KMS-11 (cell line): ENCODE data around the gene FBXO5.
A peak's percentile ranks its signal among the peaks of the same experiment; 100 is the strongest.
"Not testable (repeated sequence)": the region's sequence is repeated elsewhere in the genome, so short reads cannot be mapped to it uniquely, and the experiment has no call there.

Experiments
- H2AFZ ChIP-seq: fragments of 200-600 bp; sonication (generic); 2 replicates; pipeline ENCODE4 v1.6.1; 2016; ENCODE audit warnings: antibody characterized with exemption, mixed run types, low read depth
- H3K27ac ChIP-seq: fragments of 200-600 bp; sonication (generic); 2 replicates; pipeline ENCODE4 v1.6.1; 2016; ENCODE audit warnings: mild to moderate bottlenecking, mixed run types
- H3K27me3 ChIP-seq: fragments of 200-600 bp; sonication (generic); 2 replicates; pipeline ENCODE4 v1.6.1; 2017; ENCODE audit warnings: mild to moderate bottlenecking, low read depth, mixed run types, moderate library complexity; ENCODE audit not compliant: insufficient read depth
- H3K36me3 ChIP-seq: fragments of 200-600 bp; sonication (generic); 2 replicates; pipeline ENCODE4 v1.6.1; 2017; ENCODE audit warnings: mild to moderate bottlenecking, mixed run types; ENCODE audit not compliant: insufficient read depth
- H3K4me1 ChIP-seq: fragments of 200-600 bp; sonication (generic); 2 replicates; pipeline ENCODE4 v1.6.1; 2016; ENCODE audit warnings: mild to moderate bottlenecking, low read depth, mixed run types; ENCODE audit not compliant: poor library complexity, severe bottlenecking
- H3K4me2 ChIP-seq: fragments of 200-600 bp; sonication (generic); 2 replicates; pipeline ENCODE4 v1.7.0; 2016; ENCODE audit warnings: mild to moderate bottlenecking, mixed run types
- H3K4me3 ChIP-seq: fragments of 200-600 bp; sonication (generic); IDR thresholded peaks from 2 replicates; pipeline ENCODE4 v1.6.1; 2017; ENCODE audit warnings: low read depth, low read length, mixed read lengths; ENCODE audit not compliant: insufficient read depth
- H3K79me2 ChIP-seq: fragments of 200-600 bp; sonication (generic); 2 replicates; pipeline ENCODE4 v1.6.1; 2016; ENCODE audit warnings: low read depth, mixed run types; ENCODE audit not compliant: insufficient read depth
- H3K9ac ChIP-seq: fragments of 200-600 bp; sonication (generic); 2 replicates; pipeline ENCODE4 v1.6.1; 2016; ENCODE audit warnings: mild to moderate bottlenecking, mixed run types
- H4K20me1 ChIP-seq: fragments of 200-600 bp; sonication (generic); 2 replicates; pipeline ENCODE4 v1.6.1; 2016; ENCODE audit warnings: mild to moderate bottlenecking, mixed run types; ENCODE audit not compliant: insufficient read depth
- TF ChIP-seq, protein P1 (sequence below): fragments of 200-600 bp; sonication (generic); conservative IDR thresholded peaks from 2 replicates; pipeline ENCODE4 v1.6.1; 2017; ENCODE audit warnings: low read depth, mild to moderate bottlenecking, antibody characterized with exemption, low read length, moderate library complexity, mixed read lengths

Gene FBXO5

DNA sequence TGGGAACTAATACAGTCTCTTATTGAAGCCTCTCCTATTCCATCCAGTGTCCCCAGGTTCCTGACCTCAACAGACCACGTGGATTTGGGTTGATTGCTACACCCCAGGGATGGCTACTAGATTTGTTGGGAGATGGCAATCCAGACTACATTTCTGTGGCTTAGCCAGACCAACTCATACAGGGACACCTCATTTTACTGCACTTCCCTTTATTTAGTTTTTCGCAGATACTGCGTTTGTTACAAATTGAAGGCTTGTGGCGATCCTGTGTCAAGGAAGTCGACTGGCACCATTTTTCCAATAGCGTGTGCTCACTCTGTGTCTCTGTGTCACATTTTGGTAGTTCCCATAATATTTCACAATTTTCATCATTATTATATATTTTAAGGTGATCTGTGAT is 30.0 kb upstream of the FBXO5 start:
- Histone ChIP-seq H2AFZ (no peak overlapping the region), H3K27ac (no peak overlapping the region), H3K4me1 (no peaks in the 10 kb centered on the region), H3K27me3 (no peaks in the 10 kb centered on the region), H3K4me2 (no peak overlapping the region), H3K36me3 (no peaks in the 10 kb centered on the region), H4K20me1 (no peaks in the 10 kb centered on the region), H3K9ac (no peak overlapping the region), H3K79me2 (no peaks in the 10 kb centered on the region), H3K4me3 (no peak overlapping the region)
- TF ChIP-seq, protein P1, sequence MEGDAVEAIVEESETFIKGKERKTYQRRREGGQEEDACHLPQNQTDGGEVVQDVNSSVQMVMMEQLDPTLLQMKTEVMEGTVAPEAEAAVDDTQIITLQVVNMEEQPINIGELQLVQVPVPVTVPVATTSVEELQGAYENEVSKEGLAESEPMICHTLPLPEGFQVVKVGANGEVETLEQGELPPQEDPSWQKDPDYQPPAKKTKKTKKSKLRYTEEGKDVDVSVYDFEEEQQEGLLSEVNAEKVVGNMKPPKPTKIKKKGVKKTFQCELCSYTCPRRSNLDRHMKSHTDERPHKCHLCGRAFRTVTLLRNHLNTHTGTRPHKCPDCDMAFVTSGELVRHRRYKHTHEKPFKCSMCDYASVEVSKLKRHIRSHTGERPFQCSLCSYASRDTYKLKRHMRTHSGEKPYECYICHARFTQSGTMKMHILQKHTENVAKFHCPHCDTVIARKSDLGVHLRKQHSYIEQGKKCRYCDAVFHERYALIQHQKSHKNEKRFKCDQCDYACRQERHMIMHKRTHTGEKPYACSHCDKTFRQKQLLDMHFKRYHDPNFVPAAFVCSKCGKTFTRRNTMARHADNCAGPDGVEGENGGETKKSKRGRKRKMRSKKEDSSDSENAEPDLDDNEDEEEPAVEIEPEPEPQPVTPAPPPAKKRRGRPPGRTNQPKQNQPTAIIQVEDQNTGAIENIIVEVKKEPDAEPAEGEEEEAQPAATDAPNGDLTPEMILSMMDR: no peak

DNA sequence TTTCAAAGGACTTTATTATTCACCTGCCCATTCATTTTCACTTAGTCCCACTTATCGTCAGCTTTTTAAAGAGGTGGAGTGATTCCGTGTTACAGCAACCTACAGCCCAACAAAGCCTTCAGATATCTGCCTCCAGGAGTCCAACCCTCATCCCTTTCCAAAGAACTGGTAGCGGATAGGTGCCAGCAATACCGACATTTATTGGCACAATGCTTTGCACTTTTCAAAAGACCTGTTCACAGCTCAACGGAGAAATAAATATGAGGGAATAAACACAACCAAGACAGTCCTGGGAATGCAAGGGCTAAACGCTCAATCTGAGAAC is 20.5 kb upstream of the FBXO5 start:
- H3K9ac ChIP-seq: peak overlapping the region; percentile 72; the same call in 1 of the 2 replicates
- H2AFZ ChIP-seq: peak overlapping the region; percentile 69
- no peak overlapping the region for H3K4me3 ChIP-seq
- peak overlapping the region; percentile 53; the same call in 1 of the 2 replicates for H3K27ac ChIP-seq
- no peaks in the 10 kb centered on the region for H3K27me3 ChIP-seq
- peaks cover 33% of the 10 kb centered on the region for H3K4me1 ChIP-seq
- H3K79me2 ChIP-seq: peaks cover 39% of the 10 kb centered on the region
- peak overlapping the region; percentile 40 for H3K4me2 ChIP-seq
- no peaks in the 10 kb centered on the region for H3K36me3 ChIP-seq
- TF ChIP-seq, protein P1: no peak
- no peaks in the 10 kb centered on the region for H4K20me1 ChIP-seq

GRCh38 chr6:153002613-153003365 is 19.9 kb upstream of the FBXO5 start, which contains the start of gene MTRF1L:
TSS of gene MTRF1L (minus strand) at chr6:153002709. CDS start at chr6:153002685, 24 bp downstream.
- H3K4me2 ChIP-seq: peak within 1 kb of the TSS; percentile 85
- H2AFZ ChIP-seq: peak within 1 kb of the TSS; percentile 69
- H3K27ac ChIP-seq: peak within 1 kb of the TSS; percentile 53
- H4K20me1 ChIP-seq: no peaks in the 10 kb centered on the region
- peaks cover 33% of the 10 kb centered on the region for H3K4me1 ChIP-seq
- no peaks in the 10 kb centered on the region for H3K27me3 ChIP-seq
- H3K9ac ChIP-seq: peak within 1 kb of the TSS; percentile 72
- no peak within 1 kb of the TSS for H3K4me3 ChIP-seq
- no peaks in the 10 kb centered on the region for H3K36me3 ChIP-seq
- H3K79me2 ChIP-seq: peaks cover 41% of the 10 kb centered on the region
- TF ChIP-seq, protein P1: no peak

DNA sequence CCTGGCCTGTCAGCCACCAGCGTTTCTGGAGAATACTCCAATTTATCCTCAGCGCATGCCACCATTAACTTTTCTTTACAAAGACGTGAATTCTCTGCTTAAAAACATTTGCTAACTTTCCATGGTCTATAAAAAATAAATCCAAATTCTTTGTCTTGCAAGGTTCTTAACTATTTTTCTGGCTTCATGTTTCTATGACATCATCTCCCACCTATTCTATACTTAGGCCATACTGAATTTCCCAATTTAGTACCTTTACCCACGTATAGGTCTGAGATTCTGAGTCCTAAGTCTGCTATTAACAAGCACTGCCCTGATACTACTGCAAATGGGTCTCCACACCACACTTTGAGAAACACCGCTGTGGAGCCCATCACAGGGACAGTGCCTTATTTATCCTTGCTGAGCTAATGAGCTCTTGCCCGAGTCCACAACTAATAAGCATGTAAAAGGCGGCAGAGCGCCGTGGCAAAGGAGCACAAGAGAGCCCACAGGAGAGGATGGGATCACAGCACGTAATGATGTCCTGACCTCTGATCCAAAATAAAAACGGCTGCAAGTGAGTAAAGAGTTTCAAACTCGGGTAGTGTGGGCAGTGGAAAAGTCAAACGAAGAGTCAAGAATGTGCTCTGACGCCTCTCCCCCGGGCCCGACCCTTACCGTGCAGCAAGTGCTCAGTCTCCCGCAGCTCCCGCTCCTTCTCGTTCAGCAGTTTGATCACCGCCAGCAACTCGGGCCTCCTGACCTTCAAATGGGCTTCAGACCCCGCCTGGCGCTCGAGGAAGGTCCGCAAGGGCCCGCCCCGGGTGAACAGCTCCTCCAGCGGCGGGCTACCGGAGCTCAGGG is 19.1 kb upstream of the FBXO5 start:
- Histone ChIP-seq H3K27me3 (no peaks in the 10 kb centered on the region), H3K79me2 (peaks cover 46% of the 10 kb centered on the region), H4K20me1 (no peaks in the 10 kb centered on the region), H3K9ac (peak overlapping the region; percentile 72), H3K36me3 (no peaks in the 10 kb centered on the region), H3K4me3 (no peak overlapping the region), H3K4me2 (peak overlapping the region; percentile 85), H3K4me1 (peaks cover 33% of the 10 kb centered on the region), H2AFZ (peak overlapping the region; percentile 41; the same call in 1 of the 2 replicates), H3K27ac (peak overlapping the region; percentile 53)
- TF ChIP-seq, protein P1: no peak

DNA sequence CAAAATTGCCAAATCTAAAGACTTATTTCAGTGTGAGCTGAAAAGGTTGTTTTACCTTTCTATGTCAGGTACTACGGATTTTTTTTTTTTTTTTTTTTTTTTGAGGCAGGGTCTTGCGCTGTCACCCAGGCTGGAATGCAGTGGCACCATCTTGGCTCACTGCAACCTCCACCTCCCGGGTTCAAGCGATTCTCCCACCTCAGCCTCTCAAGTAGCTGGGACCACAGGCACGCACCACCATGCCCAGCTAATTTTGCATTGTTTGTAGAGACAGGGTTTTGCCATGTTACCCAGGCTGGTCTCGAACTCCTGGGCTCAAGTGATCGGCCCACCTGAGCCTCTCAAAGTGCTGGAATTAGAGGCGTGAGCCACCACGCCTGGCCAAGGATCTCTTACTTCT is 17.9 kb upstream of the FBXO5 start:
- not testable (repeated sequence) for H3K36me3 ChIP-seq, H3K27me3 ChIP-seq, H3K9ac ChIP-seq, H4K20me1 ChIP-seq, H3K4me3 ChIP-seq, H3K27ac ChIP-seq, H2AFZ ChIP-seq
- peaks cover 51% of the 10 kb centered on the region for H3K79me2 ChIP-seq
- H3K4me1 ChIP-seq: peaks cover 33% of the 10 kb centered on the region
- peak overlapping the region; percentile 85 for H3K4me2 ChIP-seq
